A549 (cell line): ENCODE results near the gene LRRC17. TPM values are rescaled to one million over a fixed set of nuclear protein-coding genes. Genes with fewer than 3 reads are reported as not detected.

Source experiments
- ATAC-seq, 2 experiments: fragments of 200-7000 bp in 1 of 2; fragments of >200 bp in 1 of 2; cut with Nextera tagmentation in 1 of 2; cut with Tn5 transposase in 1 of 2; 3 replicates each; pipeline versions ENCODE4 v1.8.0 to v1.9.1; 2018 to 2020; ENCODE audit warnings: mild to moderate bottlenecking in 1 of 2, moderate library complexity in 1 of 2
- CTCF ChIA-PET: fragments of 300-600 bp; sonication (Branson Sonifier 250); formaldehyde crosslinking; extraction: SDS; loops from one replicate; lab custom pipeline; 2021; ENCODE audit warnings: antibody characterized with exemption, inconsistent platforms; lab: Yijun Ruan, JAX
- POLR2A ChIA-PET: fragments of 350-600 bp; formaldehyde crosslinking; extraction: SDS; loops from one replicate; lab custom pipeline; 2021; ENCODE audit warnings: antibody characterized with exemption, inconsistent platforms; lab: Yijun Ruan, JAX
- DNase-seq, 2 experiments: peaks; one replicate each; pipeline versions ENCODE4 v3.0.0 to v3.0.0-alpha.2; 2011 to 2016; ENCODE audit warnings: low read depth in 1 of 2, low spot score in 1 of 2
- FAIRE-seq: peaks from 2 replicates; lab custom pipeline; 2011; peaks lifted over from hg19 to GRCh38; lab: Jason Lieb, UNC
- H3K27ac ChIP-seq, 2 experiments: fragments of >200 bp; sonication (Bioruptor Twin); formaldehyde crosslinking; 3 replicates each; pipeline ENCODE4 v1.5.1; 2016 to 2017
- H3K4me1 ChIP-seq: fragments of >200 bp; sonication (Bioruptor Twin); formaldehyde crosslinking; 3 replicates; pipeline ENCODE4 v1.6.1; 2016
- H3K4me2 ChIP-seq: fragments of >200 bp; sonication (Bioruptor Twin); formaldehyde crosslinking; 3 replicates; pipeline ENCODE4 v1.6.1; 2016
- H3K4me3 ChIP-seq: fragments of >200 bp; sonication (Bioruptor Twin); formaldehyde crosslinking; 3 replicates; pipeline ENCODE4 v1.5.1; 2016
- H3K9me3 ChIP-seq: fragments of >200 bp; sonication (Bioruptor Twin); formaldehyde crosslinking; 3 replicates; pipeline ENCODE4 v1.6.1; 2016
- CBX8 ChIP-seq: fragments of 200-600 bp; sonication (generic); IDR thresholded peaks from 2 replicates; pipeline ENCODE4 v1.6.1; 2016
- CEBPB ChIP-seq, 2 experiments: fragments of >200 bp in 1 of 2; sonication (Bioruptor Twin) in 1 of 2; formaldehyde crosslinking in 1 of 2; IDR thresholded peaks; 2 replicates each; pipeline ENCODE4 v1.6.1; 2012 to 2016
- CHD2 ChIP-seq: fragments of 150-350 bp; IDR thresholded peaks from 2 replicates; pipeline ENCODE4 v1.6.1; 2014; ENCODE audit warnings: low read length; ENCODE audit not compliant: partially characterized antibody
- EHF ChIP-seq: fragments of 250-450 bp; sonication (Bioruptor Pico); IDR thresholded peaks from 2 replicates; pipeline ENCODE4 v1.5.0; 2020; ENCODE audit warnings: mild to moderate bottlenecking
- EP300 ChIP-seq, 2 experiments: fragments of >200 bp; sonication (Bioruptor Twin); formaldehyde crosslinking; IDR thresholded peaks; 2 replicates in 1 of 2; 3 replicates in 1 of 2; pipeline ENCODE4 v1.6.1; 2016 to 2017
- ESRRA ChIP-seq: fragments of 150-350 bp; IDR thresholded peaks from 2 replicates; pipeline ENCODE4 v1.6.1; 2014; ENCODE audit warnings: mild to moderate bottlenecking, low read length, borderline replicate concordance
- FOSB ChIP-seq: fragments of 250-450 bp; sonication (Bioruptor Pico); IDR thresholded peaks from 2 replicates; pipeline ENCODE4 v1.5.0; 2020; ENCODE audit warnings: mild to moderate bottlenecking, moderate library complexity
- GATA3 ChIP-seq: IDR thresholded peaks from 2 replicates; pipeline ENCODE4 v1.6.1; 2012; ENCODE audit warnings: borderline replicate concordance
- HEYL ChIP-seq: fragments of 250-450 bp; sonication (Bioruptor Pico); IDR thresholded peaks from 2 replicates; pipeline ENCODE4 v1.8.0; 2021; ENCODE audit warnings: mild to moderate bottlenecking, moderate library complexity
- HOXB13 ChIP-seq: fragments of 250-450 bp; sonication (Bioruptor Pico); IDR thresholded peaks from 2 replicates; pipeline ENCODE4 v1.5.0; 2020; ENCODE audit warnings: low read depth, mild to moderate bottlenecking, moderate library complexity
- HOXB5 ChIP-seq: fragments of 250-450 bp; sonication (Bioruptor Pico); IDR thresholded peaks from 2 replicates; pipeline ENCODE4 v1.5.0; 2020; ENCODE audit warnings: mild to moderate bottlenecking, moderate library complexity
- JUN ChIP-seq, 2 experiments: fragments of >200 bp; sonication (Bioruptor Twin); formaldehyde crosslinking; IDR thresholded peaks; 2 replicates in 1 of 2; 3 replicates in 1 of 2; pipeline ENCODE4 v1.6.1; 2016 to 2017
- KDM5A ChIP-seq: fragments of 200-600 bp; sonication (generic); IDR thresholded peaks from 2 replicates; pipeline ENCODE4 v1.6.1; 2016; ENCODE audit warnings: antibody characterized with exemption, mild to moderate bottlenecking
- MAFK ChIP-seq: fragments of 450-650 bp; IDR thresholded peaks from 2 replicates; pipeline ENCODE4 v1.6.1; 2014; ENCODE audit not compliant: partially characterized antibody
- MYC ChIP-seq: IDR thresholded peaks from 2 replicates; pipeline ENCODE4 v1.6.1; 2012; ENCODE audit warnings: mild to moderate bottlenecking, inconsistent platforms, low read length, improper control_type of control experiment, borderline replicate concordance
- PHF8 ChIP-seq: fragments of 200-600 bp; sonication (generic); IDR thresholded peaks from 2 replicates; pipeline ENCODE4 v1.6.1; 2016; ENCODE audit warnings: low read depth, mild to moderate bottlenecking, antibody characterized with exemption, moderate library complexity, borderline replicate concordance
- POLR2A ChIP-seq: IDR thresholded peaks from 2 replicates; pipeline ENCODE4 v1.6.1; 2012; ENCODE audit warnings: mild to moderate bottlenecking, low read length
- POLR2AphosphoS2 ChIP-seq: conservative IDR thresholded peaks from 2 replicates; pipeline ENCODE4 v1.6.1; 2012; ENCODE audit warnings: low read length, improper control_type of control experiment, inconsistent platforms
- RAD21 ChIP-seq, 2 experiments: fragments of >200 bp in 1 of 2; sonication (Bioruptor Twin) in 1 of 2; formaldehyde crosslinking in 1 of 2; IDR thresholded peaks in 1 of 2; conservative IDR thresholded peaks in 1 of 2; 2 replicates in 1 of 2; 3 replicates in 1 of 2; pipeline ENCODE4 v1.6.1; 2012 to 2018; ENCODE audit warnings: inconsistent platforms in 1 of 2
- RARB ChIP-seq: fragments of 250-450 bp; sonication (Bioruptor Pico); IDR thresholded peaks from 2 replicates; pipeline ENCODE4 v1.8.0; 2021; ENCODE audit warnings: mild to moderate bottlenecking, moderate library complexity
- RCOR1 ChIP-seq: fragments of 150-350 bp; IDR thresholded peaks from 2 replicates; pipeline ENCODE4 v1.6.1; 2014; ENCODE audit warnings: antibody characterized with exemption, low read length, low read depth
- RFX5 ChIP-seq: fragments of 450-650 bp; IDR thresholded peaks from 2 replicates; pipeline ENCODE4 v1.7.1; 2014; ENCODE audit warnings: antibody characterized with exemption, mild to moderate bottlenecking, moderate library complexity
- TP53 ChIP-seq: fragments of 250-450 bp; sonication (Bioruptor Pico); IDR thresholded peaks from 2 replicates; pipeline ENCODE4 v1.5.0; 2021; ENCODE audit warnings: mild to moderate bottlenecking, moderate library complexity
- USF2 ChIP-seq: fragments of 450-650 bp; IDR thresholded peaks from 2 replicates; pipeline ENCODE4 v1.6.1; 2014; ENCODE audit warnings: antibody characterized with exemption
- ZC3H11A ChIP-seq: fragments of 450-650 bp; IDR thresholded peaks from 2 replicates; pipeline ENCODE4 v1.6.1; 2014; ENCODE audit warnings: antibody characterized with exemption, mild to moderate bottlenecking
- ZNF302 ChIP-seq: fragments of 250-450 bp; sonication (Bioruptor Pico); IDR thresholded peaks from 2 replicates; pipeline ENCODE4 v1.9.0; 2021; ENCODE audit warnings: inconsistent platforms, mild to moderate bottlenecking, moderate library complexity
- WGBS: methylation state at CpG from one replicate; pipeline ENCODE4 v1.1.6; 2017; ENCODE audit errors: missing lambda C conversion rate; 5-methylcytosine and 5-hydroxymethylcytosine counted together
- polyA plus RNA-seq, 4 experiments: library from polyadenylated mRNA; depleted of rRNA in 3 of 4; stranded (reverse); fragments of >200 nt; fragmentation: RNase III in 1 of 4; extraction: RNeasy Plus Mini Kit Qiagen cat#74134 plus additional on column Dnase treatment in 1 of 4; gene quantifications; 2 replicates in 3 of 4; 3 replicates in 1 of 4; pipeline ENCODE4 v1.2.3, GENCODE V29; 2011 to 2017
- TF ChIP-seq, protein P1 (sequence below): fragments of >200 bp; sonication (Bioruptor Twin); formaldehyde crosslinking; IDR thresholded peaks from 3 replicates; pipeline ENCODE4 v1.6.1; 2016
- TF ChIP-seq, protein P2 (sequence below): fragments of 200-600 bp; sonication (generic); IDR thresholded peaks from 2 replicates; pipeline ENCODE4 v1.6.1; 2016; ENCODE audit warnings: antibody characterized with exemption, mild to moderate bottlenecking, moderate library complexity
- TF ChIP-seq, protein P3 (sequence below): IDR thresholded peaks from 2 replicates; pipeline ENCODE4 v1.6.1; 2012
- TF ChIP-seq, protein P4 (sequence below): IDR thresholded peaks from 2 replicates; pipeline ENCODE4 v1.6.1; 2012

Gene LRRC17
- polyA plus RNA-seq, 2 of the 4 experiments (the other 2 are of a cell fraction) = 0.05 to 0.36 TPM

DNA sequence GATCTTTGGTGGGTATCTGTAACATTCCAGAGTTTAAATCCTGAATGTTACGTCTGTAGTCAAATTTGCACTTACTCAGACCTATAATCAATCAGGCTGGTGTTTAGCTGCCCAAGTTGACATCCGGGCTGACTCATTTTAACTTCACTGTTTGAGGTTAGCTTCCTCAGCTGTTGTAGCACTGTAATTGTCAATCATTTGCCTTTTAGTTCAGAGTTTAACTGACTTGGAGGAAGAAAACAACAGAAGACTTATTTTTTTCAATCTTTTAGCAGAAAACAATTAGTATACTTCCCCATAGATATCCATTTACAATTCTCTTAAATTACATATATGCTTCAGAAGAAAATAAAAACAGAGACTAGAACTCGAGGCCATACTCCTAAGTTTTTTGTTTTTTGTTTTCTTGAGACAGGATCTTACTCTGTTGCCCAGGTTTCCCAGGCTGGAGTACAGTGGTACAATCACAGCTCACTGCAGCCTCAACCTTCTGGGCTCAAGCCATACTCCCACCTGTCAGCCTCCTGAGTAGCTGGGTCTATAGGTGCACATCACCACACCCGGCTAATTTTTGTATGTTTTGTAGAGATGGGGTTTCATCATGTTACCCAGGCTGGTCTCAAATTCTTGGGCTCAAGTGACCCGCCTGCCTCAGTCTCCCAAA is 38.5 kb upstream of the LRRC17 start (continued):
- TF ChIP-seq, protein P1, sequence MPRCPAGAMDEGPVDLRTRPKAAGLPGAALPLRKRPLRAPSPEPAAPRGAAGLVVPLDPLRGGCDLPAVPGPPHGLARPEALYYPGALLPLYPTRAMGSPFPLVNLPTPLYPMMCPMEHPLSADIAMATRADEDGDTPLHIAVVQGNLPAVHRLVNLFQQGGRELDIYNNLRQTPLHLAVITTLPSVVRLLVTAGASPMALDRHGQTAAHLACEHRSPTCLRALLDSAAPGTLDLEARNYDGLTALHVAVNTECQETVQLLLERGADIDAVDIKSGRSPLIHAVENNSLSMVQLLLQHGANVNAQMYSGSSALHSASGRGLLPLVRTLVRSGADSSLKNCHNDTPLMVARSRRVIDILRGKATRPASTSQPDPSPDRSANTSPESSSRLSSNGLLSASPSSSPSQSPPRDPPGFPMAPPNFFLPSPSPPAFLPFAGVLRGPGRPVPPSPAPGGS = no peak
- TF ChIP-seq CHD2 (no peak), KDM5A (no peak), ZC3H11A (no peak), EP300 (IDR thresholded peaks at IDR 0.05) (peak in 1 of 2 experiments; percentile 33; a peak in 2 of 5 replicates), CEBPB (IDR thresholded peaks at IDR 0.05) (0 out of 4 replicates have a peak, but pooled peaks of 1 of the 2 experiments have one; percentile 23), PHF8 (no peak), RFX5 (no peak), HOXB5 (CRISPR knock-in tag) (peak; percentile 90), EHF (CRISPR knock-in tag) (no peak), JUN (IDR thresholded peaks at IDR 0.05) (peak in 1 of 2 experiments; percentile 45; a peak in 1 of 5 replicates), MYC (no peak), RARB (no peak), RAD21 (conservative IDR thresholded peaks at IDR 0.05 in 1 of 2, IDR thresholded peaks at IDR 0.05 in 1 of 2) (peak in 1 of 2 experiments; percentile 8; a peak in 1 of 5 replicates), ZNF302 (no peak), HOXB13 (CRISPR knock-in tag) (no peak), POLR2A (no peak)
- TF ChIP-seq, protein P2, sequence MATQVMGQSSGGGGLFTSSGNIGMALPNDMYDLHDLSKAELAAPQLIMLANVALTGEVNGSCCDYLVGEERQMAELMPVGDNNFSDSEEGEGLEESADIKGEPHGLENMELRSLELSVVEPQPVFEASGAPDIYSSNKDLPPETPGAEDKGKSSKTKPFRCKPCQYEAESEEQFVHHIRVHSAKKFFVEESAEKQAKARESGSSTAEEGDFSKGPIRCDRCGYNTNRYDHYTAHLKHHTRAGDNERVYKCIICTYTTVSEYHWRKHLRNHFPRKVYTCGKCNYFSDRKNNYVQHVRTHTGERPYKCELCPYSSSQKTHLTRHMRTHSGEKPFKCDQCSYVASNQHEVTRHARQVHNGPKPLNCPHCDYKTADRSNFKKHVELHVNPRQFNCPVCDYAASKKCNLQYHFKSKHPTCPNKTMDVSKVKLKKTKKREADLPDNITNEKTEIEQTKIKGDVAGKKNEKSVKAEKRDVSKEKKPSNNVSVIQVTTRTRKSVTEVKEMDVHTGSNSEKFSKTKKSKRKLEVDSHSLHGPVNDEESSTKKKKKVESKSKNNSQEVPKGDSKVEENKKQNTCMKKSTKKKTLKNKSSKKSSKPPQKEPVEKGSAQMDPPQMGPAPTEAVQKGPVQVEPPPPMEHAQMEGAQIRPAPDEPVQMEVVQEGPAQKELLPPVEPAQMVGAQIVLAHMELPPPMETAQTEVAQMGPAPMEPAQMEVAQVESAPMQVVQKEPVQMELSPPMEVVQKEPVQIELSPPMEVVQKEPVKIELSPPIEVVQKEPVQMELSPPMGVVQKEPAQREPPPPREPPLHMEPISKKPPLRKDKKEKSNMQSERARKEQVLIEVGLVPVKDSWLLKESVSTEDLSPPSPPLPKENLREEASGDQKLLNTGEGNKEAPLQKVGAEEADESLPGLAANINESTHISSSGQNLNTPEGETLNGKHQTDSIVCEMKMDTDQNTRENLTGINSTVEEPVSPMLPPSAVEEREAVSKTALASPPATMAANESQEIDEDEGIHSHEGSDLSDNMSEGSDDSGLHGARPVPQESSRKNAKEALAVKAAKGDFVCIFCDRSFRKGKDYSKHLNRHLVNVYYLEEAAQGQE = no peak
- TF ChIP-seq, protein P3, sequence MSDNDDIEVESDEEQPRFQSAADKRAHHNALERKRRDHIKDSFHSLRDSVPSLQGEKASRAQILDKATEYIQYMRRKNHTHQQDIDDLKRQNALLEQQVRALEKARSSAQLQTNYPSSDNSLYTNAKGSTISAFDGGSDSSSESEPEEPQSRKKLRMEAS = peak; percentile 41; the same call in 1 of the 2 replicates

GRCh38 chr7:102874966-102875365 is 37.8 kb upstream of the LRRC17 start:
- Histone ChIP-seq H3K4me2 (peak overlapping the region; percentile 67), H3K4me3 (no peak overlapping the region), H3K9me3 (no peaks in the 10 kb centered on the region), H3K27ac (peak overlapping the region; percentile 88 to 92)
- no peak for ATAC-seq
- CTCF ChIA-PET = interaction anchor here (1.2 to 1.5 kb wide), 4 partner anchors 9 to 187 kb away, joined by 3 to 4 read pairs (median 3); no protein-coding TSS in a partner anchor
- TF ChIP-seq RFX5 (no peak), CHD2 (no peak), RCOR1 (no peak), MYC (no peak), MAFK (no peak), HEYL (CRISPR knock-in tag) (no peak), HOXB13 (CRISPR knock-in tag) (no peak), CBX8 (no peak), USF2 (no peak), RAD21 (conservative IDR thresholded peaks at IDR 0.05 in 1 of 2, IDR thresholded peaks at IDR 0.05 in 1 of 2) (no peak), TP53 (CRISPR knock-in tag) (no peak), ESRRA (no peak), GATA3 (no peak), FOSB (CRISPR knock-in tag) (no peak), POLR2AphosphoS2 (no peak), JUN (IDR thresholded peaks at IDR 0.05) (no peak)
- TF ChIP-seq, protein P4, sequence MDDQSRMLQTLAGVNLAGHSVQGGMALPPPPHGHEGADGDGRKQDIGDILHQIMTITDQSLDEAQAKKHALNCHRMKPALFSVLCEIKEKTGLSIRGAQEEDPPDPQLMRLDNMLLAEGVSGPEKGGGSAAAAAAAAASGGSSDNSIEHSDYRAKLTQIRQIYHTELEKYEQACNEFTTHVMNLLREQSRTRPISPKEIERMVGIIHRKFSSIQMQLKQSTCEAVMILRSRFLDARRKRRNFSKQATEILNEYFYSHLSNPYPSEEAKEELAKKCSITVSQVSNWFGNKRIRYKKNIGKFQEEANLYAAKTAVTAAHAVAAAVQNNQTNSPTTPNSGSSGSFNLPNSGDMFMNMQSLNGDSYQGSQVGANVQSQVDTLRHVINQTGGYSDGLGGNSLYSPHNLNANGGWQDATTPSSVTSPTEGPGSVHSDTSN = no peak
- TF ChIP-seq, all 56 proteins: peak for 0
- POLR2A ChIA-PET = no interaction called here
- no peak for DNase-seq
- WGBS = 70% methylated on average over 1 of the region's 1 CpG
- peaks cover 51% of the 10 kb centered on the region for H3K4me1 ChIP-seq
- no peak for FAIRE-seq
